A549 treated with AZD2906 at 1 μM for 4 hours (cell line): ENCODE measurements around the gene FAR1. TPM values are rescaled to one million over a fixed set of nuclear protein-coding genes. Genes with fewer than 3 reads are reported as not detected.

ENCODE experiments used
- total RNA-seq: library from RNA; stranded (reverse); fragments of 200-300 nt; extraction: Qiagen RNA extraction; gene quantifications from 5 replicates; pipeline ENCODE4 v1.2.3, GENCODE V29; 2022

Gene FAR1
- total RNA-seq = 43.3 to 70.7 TPM (median 58.0 TPM) in 5 replicates

DNA sequence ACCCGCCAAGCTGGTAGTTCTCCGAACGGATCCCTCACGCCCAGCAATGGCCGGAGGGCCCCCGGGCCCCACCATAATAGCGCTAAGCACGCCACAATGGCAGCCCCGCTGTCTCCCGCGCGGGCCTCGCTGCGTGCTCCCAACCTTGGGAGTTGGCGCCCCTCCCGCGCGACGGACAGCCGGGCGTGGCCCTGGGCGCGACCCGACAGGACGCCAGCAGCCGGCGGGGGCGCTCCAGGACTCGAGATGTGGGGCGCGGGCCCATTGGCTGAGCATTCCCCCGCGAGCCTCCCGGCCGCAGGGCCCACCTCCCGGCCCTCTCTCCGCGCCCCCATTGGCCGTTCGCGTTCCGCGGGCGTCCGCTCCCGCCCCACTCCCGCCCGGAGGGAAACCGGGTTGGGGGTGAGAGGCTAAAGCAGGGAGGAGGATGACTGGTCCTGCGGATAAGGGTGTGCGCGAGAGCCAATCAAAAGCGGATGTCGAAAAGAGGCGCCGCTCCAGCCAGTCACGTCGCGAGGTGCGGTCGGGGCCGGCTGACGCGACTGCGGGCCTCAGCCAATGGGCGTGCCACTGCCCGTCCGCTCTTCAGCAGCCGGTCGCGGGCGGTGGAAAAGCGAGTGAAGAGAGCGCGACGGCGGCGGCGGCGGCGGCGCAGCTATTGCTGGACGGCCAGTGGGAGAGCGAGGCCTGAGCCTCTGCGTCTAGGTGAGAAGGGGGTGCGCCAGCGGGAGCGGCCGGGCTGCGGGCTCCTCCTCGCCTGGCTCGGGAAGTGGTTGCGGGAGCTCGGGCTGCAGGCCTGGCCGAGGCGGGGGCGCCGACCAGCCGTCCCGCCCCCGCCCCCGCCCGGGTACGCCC, at the start of gene FAR1:
Gene FAR1, plus strand, starts transcription at position 567 of the 855 bp plus-strand sequence. CDS start 26,098 bp downstream, outside the sequence.

Other genes starting within 250 kb of the FAR1 start
- 36.3 to 54.0 TPM (median 40.6 TPM) in 5 replicates for gene BTBD10, start 205.4 kb upstream of the FAR1 start, total RNA-seq
- gene PTH, start 172.7 kb upstream of the FAR1 start, total RNA-seq = not detected in 5 replicates